ENCODE data around the gene DMPK. TPM values are rescaled to one million over a fixed set of nuclear protein-coding genes. Genes with fewer than 3 reads are reported as not detected.

DMPK gene
- total and polyA plus RNA-seq, 9 of the 15 experiments (the other 6 are each of a cell fraction or from before 2014, with no cell fraction given) = 0.24 to 31.3 (median 7.3) TPM

GRCh38 chr19:45770192-45771101 lies 11.8 kb downstream of the DMPK start (continued):
- TF ChIP-seq NR3C1 (CRISPR knock-in tag; IDR thresholded peaks at IDR 0.05) (no peak), ZNF668 (CRISPR knock-in tag; IDR thresholded peaks at IDR 0.05) (no peak), RFX7 (CRISPR knock-in tag; IDR thresholded peaks at IDR 0.05) (no peak), ZNF318 (IDR thresholded peaks at IDR 0.05; ENCODE audit: borderline replicate concordance in 1 of 2, low read depth in 1 of 2) (peak in 1 of 2 experiments; percentile 50; a peak in 2 of 4 replicates), POU5F1 (IDR thresholded peaks at IDR 0.05; ENCODE audit: borderline replicate concordance, low read depth, low read length, partially characterized antibody) (no peak), ZNF165 (CRISPR knock-in tag; IDR thresholded peaks at IDR 0.05; ENCODE audit: borderline replicate concordance) (no peak), HDAC6 (IDR thresholded peaks at IDR 0.05; ENCODE audit: low read depth, low read length) (no peak), ZFP30 (CRISPR knock-in tag; IDR thresholded peaks at IDR 0.05; ENCODE audit: borderline replicate concordance) (no peak)
- TF ChIP-seq, protein P1, sequence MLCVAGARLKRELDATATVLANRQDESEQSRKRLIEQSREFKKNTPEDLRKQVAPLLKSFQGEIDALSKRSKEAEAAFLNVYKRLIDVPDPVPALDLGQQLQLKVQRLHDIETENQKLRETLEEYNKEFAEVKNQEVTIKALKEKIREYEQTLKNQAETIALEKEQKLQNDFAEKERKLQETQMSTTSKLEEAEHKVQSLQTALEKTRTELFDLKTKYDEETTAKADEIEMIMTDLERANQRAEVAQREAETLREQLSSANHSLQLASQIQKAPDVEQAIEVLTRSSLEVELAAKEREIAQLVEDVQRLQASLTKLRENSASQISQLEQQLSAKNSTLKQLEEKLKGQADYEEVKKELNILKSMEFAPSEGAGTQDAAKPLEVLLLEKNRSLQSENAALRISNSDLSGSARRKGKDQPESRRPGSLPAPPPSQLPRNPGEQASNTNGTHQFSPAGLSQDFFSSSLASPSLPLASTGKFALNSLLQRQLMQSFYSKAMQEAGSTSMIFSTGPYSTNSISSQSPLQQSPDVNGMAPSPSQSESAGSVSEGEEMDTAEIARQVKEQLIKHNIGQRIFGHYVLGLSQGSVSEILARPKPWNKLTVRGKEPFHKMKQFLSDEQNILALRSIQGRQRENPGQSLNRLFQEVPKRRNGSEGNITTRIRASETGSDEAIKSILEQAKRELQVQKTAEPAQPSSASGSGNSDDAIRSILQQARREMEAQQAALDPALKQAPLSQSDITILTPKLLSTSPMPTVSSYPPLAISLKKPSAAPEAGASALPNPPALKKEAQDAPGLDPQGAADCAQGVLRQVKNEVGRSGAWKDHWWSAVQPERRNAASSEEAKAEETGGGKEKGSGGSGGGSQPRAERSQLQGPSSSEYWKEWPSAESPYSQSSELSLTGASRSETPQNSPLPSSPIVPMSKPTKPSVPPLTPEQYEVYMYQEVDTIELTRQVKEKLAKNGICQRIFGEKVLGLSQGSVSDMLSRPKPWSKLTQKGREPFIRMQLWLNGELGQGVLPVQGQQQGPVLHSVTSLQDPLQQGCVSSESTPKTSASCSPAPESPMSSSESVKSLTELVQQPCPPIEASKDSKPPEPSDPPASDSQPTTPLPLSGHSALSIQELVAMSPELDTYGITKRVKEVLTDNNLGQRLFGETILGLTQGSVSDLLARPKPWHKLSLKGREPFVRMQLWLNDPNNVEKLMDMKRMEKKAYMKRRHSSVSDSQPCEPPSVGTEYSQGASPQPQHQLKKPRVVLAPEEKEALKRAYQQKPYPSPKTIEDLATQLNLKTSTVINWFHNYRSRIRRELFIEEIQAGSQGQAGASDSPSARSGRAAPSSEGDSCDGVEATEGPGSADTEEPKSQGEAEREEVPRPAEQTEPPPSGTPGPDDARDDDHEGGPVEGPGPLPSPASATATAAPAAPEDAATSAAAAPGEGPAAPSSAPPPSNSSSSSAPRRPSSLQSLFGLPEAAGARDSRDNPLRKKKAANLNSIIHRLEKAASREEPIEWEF (CRISPR knock-in tag; IDR thresholded peaks at IDR 0.05) = no peak
- TF ChIP-seq, protein P2, sequence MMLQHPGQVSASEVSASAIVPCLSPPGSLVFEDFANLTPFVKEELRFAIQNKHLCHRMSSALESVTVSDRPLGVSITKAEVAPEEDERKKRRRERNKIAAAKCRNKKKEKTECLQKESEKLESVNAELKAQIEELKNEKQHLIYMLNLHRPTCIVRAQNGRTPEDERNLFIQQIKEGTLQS (IDR thresholded peaks at IDR 0.05) = no peak
- TF ChIP-seq, protein P2 (CRISPR knock-in tag; conservative IDR thresholded peaks at IDR 0.05) = no peak

Measured in K562 (cell line).